GM04504 (cell line): Measurements from ENCODE around the gene JUND.

Source experiments
- DNase-seq: peaks from one replicate; pipeline ENCODE4 v3.0.0-alpha.2; 2012; ENCODE audit warnings: low read depth

Gene JUND

DNA sequence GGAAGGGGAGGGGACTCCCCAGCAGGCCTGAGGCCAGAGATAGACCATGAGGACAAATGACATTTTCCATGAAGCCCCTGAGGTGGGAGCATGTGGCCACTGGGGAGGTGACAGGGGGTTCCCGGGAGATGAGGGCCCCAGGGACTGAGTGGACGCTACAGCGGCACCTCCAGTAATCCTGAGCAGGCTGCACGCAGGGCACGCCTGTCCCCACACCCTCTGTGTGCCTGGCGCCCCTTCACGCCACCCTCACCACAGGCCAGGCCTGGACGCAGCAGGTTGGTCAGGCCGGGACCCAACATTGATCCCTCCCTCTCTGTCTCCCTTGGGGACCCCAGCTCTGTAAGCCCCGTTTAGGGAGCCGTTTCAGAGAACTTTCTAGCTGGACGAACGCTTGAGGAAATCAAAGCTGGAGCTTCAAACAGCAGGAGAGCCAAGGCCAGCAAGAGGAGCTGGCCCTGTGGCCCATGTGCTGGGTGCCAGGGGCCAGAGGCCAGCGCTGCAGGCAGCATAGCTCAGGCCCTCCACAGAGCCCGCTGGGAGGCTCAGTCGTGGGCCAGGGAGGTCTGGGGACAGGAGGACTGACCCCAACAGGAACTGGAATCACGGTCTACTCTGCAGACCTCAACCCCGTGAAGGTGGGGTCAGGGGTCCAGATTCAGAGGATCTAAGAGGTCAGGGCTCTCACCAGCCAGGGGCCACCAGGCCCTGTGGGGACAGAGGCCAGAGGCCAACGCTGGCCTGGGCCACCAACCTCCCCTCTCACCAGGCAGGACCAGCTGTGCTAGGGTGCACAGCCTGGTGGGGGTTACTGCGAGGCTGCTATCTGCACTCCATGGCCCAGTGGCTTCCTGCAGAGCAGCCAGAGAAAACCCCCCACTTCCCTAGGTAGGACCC lies 26.9 kb upstream of the JUND start:
- DNase-seq = no peak

DNA sequence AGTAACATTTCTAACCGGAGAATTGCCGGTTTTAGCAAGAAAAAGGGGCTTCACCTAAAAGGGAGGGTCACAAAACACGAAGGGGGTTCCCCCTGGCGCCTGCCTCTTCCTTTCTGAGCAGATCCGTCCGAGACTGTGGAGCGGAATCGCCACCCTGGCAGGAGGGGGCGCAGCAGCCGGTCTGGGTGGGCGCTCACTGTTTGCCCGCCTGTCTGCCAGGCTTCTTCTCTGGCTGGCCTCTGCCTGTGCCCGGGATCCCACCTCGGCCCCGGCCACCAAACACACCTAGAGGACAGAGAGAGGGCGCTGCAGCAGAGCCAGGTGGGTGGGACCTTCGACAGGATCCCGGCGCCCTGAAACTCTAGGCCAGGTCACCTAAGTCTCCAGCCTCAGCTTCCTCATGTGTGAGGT lies 25.9 kb upstream of the JUND start:
- no peak for DNase-seq

DNA sequence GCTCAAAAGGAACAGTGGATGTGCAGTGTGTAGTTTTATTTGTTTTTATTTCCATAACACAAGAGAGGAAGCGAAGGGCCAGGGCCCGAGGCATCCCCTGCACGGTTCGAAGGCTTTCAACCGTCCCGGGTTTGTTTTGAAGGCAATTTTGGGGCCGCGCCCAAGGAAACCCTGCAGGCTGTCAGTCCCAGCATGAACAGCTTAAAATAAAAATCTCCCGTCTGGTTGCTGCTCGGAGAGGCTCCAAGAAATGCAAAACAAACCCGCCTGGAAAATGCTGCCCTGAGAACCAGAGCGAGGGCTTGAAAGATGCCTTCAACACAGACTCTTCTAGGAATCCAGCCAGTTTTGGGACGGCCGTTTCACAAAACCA lies 25.5 kb upstream of the JUND start:
- no peak for DNase-seq

DNA sequence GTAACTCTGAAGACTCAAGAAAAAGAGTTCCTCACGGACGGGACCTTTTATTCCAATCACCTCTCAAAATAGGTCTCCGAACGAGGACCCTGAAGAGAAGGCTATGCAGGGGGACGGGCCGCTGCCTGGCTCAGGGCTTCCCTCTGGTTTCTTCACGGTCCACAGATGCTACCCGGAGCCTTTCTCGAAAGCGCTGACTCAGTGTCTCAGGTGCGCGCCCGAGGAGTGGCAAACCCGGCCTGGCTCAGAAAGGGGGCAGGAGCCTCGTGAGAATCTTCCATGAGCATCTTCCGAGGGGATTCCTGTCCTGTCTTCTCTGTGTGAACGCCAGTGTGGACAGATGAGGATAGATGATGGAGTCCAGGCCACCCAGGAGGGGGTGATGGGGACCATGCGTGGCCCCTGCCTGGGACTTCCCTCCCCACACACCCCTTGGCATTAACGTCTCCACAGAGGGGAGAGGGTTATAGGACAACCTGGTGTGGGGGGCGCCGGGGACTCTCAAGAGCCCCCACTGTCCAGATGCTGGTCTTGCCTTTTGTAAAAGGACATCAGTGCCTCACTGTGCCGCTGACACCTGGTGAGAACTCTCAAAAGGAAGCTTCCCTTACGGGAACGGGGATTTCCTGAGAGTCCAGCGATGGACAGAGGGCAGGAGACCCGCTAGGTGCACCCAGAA lies 24.9 kb upstream of the JUND start:
- DNase-seq = no peak

DNA sequence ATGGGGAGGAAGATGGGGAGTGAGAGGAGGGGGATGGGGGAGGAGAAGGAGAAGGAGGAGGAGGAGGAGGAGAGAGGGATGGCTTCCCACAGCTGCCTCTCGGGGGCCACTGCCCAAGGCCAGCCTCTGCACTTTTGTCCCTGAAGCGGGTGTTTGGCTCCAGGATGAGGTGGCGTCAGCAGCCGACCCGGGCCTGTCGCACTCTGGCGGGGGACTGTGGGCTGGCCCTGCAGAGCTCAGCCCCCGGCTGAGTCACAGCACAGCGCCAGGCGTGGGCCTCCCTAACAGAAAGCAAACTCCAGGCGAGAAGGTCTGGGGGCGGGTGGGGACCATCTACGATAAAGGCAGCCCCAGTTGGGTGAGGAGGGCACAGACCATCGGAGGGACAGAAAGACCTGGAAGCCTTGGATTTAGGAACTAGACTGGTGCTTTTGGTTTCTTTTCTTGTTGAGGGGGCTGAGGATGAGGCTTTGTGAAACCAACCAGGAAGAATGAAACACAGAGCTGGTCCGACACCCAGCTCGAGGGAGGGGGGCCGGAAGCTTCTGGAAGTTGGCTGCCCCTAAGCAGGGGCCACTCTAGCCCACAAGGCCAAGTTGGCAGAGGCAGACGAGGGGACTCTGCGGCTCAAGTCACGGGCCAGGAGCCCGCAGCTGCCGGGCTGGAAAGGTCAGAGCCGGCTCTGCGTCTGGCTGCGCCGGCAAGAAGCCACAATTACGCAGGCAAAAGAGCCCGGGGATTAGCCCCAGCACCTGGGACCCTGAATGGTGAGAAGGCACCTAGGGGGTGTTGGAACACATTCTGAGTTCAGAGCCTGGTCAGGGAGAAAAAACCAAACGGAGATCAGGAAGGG lies 23.3 kb upstream of the JUND start:
- peak; percentile 71 for DNase-seq

DNA sequence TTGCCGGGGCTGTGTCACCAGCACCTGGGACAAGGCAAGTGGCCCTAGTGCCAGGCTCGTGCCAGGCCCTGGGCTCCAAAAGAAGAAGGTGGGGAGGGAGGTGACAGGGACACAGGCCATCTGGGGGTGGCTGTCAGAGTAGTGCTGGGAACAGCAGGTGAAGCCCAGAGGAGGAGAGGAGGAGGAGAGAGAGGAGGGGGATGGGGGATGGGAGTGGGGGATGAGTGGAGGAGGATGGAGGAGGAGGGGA lies 22.7 kb upstream of the JUND start:
- no peak for DNase-seq

DNA sequence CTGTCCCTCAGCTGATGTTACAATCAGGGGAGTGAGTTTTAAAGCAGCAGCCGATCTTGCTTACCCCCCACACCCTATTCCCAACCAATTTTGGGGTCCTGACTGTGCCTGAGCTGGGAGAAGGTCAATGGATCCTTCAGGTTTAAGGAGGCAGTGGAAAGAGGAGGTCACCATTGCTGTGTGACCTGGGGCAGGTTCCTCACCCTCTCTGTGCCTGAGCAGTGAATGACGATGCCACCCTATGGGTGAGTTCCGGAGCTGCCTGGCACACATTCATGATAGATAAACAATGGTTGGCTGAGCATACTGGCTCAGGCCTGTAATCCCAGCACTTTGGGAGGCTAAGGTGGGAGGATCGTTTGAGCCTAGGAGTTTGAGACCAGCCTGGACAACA lies 20.3 kb upstream of the JUND start:
- no peak for DNase-seq

DNA sequence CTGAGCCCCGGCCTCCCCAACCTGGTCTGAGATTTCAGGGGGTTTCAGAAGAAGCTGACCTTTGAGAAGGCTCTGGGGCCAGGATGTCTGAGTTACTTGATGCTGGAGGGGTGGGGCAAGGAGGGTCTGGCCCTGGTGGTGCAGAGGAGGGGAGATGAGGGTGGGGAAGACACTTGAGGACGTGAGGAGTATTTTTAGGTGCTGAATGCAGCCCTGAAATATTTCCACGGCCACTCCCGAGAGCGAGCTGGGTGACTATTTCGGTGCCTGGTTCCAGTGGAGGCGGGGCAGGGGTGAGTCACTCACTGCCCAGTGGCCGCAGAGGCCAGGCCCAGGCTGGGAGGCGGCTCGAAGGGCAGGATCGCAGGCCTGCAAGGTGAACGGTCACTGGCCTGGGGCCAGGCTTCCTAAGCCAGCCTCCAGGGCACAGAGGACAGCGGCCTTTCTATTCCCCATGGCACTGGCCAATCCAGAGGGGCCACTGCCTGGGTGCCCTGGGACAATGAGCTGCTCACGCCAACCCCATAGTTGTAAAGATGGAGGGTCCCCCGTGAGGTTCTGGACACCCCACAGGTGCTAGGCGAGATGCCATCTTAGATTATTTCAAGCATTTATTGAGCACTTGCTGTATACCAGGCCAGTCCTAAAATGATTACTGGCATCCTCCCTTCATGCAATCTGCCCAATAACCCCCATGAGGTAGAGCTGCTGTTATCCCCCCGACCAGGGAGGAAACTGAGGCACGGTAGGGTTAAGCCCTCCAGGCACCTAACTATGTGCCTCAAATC lies 19.7 kb upstream of the JUND start:
- no peak for DNase-seq

DNA sequence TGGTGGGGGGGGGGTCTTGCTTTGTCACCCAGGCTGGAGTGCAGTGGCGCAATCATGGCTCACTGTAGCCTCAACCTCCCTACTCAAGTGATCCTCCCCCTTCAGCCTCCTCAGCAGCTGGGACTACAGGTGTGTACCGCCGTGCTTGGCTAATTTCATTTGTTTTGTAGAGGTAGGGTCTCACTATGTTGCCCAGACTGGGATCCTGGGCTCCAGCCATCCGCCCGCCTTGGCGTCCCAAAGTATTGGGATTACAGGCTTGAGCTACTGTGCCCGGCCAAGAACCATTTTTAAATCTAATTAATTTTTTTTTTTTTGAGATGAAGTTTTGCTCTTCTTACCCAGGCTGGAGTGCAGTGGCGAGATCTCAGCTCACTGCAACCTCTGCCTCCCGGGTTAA lies 18.2 kb upstream of the JUND start:
- DNase-seq = no peak

DNA sequence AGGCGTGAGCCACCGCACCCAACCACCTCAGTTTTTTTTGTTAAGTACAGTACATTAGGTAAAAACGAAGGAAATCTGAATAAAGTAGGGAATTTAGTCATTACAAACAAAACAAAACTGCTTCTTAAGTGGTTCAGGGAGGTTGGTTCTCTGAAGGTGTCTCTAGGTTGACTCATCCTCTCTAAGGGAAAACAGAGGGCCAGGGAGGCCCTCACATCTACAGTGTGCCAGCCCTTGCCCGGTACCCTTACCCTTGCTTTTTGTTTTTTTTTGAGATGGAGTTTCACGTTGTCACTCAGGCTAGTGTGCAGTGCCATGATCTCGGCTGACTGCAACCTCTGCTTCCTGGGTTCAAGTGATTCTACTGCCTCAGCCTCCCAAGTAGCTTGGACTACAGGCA lies 17.2 kb upstream of the JUND start:
- DNase-seq = no peak

DNA sequence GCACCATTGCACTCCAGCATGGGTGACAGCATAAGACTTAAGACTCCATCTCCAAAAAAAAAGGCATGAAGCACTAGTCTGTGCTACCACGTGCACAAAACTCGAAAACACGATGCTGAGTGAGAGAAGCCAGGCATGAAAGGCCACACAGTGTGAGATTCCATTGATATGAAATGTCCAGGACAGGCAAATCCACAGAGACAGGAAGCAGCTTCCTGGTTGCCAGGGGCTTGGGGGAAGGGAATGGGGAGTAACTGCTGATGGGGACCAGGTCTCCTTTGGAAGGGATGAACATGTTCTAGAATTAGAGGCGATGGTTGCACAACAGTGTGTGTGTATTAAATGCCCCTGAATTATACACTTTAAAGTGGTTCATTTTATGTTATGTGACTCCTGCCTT lies 15.9 kb upstream of the JUND start:
- DNase-seq = no peak

DNA sequence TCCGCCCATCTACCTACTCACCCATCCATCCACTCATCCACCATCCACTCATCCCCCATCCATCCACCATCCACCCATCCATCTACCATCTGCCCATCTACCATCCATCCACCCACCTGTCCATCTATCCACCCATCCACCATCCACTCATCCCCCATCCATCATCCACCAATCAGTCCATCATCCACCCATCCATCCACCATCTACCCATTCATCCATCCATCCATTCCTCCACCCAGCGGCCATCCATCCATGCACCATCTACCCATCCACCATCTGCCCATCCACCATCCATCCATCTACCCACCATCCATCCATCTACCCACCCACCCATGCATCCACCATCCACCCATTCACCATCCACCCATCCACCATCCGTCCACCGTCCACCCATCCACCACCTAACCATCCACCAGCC lies 13.6 kb upstream of the JUND start:
- no peak for DNase-seq

DNA sequence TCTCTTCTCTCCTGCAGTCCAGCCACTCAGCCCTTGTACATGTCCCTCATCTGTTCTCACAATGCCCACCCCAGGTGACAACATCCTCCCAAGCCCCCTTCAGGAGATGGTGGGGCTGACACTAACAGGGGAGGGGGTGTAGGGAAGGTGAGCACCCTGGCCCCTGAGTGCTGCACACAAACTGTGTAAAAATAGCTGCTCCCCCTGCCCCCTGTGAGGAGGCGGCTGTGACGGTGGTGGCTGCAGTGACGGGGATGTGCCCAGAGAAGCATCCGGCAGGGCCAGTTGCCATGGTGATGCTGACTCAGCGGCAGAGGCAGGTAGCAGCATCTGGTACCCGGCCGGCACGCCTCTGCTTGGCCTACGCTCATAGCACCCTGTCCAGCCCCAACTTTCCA lies 13.0 kb upstream of the JUND start:
- DNase-seq = no peak

DNA sequence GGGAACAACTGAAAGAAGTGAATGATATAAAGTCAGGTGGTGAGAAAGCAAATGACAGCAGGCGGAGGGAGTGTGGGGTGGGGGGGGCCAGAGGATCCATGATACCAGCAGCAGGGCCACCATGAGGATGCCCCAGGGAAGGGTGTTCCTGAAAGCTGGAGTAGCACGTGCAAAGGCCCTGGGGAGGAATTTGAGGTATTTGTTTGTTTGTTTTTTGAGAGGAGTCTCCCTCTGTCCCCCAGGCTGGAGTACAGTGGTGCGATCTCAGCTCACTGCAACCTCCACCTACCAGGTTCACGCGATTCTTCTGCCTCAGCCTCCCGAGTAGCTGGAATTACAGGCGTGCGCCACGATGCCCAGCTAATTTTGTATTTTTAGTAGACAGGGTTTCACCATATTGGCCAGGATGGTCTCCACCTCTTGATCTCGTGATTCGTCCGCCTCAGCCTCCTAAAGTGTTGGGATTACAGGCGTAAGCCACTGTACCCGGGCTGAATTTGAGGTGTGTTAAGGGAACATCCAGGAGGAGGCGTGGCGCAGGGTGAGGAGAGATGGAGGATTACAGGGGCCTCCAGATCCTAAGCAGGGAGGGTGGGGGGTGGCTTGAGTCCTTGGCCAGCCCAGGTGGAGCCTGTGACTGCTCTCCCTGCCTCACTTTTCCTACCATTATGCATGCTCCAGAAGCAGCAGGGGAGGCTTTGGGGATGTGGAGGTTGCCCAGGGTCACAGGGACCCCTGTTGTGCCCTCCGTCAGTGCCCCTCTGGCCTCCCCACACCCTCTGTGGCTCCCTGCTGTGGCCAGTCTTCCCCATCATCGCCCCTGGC lies 12.4 kb upstream of the JUND start:
- DNase-seq = no peak

DNA sequence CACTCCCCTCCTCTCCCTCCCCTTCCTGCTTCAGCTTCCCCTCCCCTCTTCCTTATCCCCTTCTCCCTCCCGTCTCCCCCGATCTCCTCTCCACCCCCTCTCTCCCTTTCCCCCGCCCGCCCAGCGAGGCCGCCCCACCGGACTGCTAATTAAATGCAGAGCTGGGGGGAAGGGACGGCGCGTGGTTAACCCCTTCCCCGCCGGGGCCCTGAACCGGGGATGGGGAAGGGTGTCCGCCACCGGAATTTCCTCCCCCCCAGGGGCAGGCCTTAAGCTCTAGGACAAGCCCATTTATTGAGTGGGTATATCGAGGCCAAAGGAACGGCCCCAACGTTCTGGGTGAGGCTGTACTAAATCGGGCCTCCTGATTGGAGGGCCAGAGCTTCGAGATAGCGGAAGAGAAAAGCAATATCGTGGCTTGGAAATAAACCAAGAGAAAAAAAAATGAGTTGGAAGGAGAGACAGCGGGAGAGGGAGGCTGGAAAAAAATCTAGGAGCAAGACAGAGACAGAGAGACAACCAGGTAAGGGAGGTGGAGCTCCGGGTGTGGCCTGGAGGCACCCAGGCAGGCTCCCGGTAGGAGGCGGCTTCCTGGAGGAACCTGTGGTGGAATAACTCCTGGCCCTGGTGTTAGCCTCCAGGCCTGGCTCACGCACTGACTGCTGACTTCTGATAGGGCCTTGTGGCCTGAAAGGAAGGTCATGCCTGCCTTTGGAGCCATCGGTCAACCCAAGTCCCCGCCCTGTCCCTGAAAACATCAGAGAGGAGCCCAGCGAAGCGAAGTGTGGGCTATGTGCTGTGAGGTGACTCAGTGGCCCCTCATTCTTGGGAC lies 11.6 kb upstream of the JUND start:
- DNase-seq = no peak

DNA sequence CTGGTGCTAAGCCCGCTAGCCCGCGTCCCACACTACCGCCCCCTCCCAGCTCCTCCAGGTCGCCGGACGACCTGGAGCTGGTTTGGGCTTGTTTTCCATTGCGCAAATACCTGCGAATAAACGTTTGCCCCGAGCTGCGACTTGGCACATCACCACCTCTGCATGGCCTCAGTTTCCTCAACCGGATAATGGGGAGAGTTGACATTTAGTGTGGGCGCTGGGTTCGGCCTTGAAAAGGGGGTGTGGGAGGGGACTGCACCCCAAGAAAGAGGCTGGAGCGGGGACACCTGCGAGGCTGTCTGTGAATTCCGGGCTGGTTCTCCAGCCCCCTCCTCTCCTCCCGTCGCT lies 11.0 kb upstream of the JUND start:
- no peak for DNase-seq

DNA sequence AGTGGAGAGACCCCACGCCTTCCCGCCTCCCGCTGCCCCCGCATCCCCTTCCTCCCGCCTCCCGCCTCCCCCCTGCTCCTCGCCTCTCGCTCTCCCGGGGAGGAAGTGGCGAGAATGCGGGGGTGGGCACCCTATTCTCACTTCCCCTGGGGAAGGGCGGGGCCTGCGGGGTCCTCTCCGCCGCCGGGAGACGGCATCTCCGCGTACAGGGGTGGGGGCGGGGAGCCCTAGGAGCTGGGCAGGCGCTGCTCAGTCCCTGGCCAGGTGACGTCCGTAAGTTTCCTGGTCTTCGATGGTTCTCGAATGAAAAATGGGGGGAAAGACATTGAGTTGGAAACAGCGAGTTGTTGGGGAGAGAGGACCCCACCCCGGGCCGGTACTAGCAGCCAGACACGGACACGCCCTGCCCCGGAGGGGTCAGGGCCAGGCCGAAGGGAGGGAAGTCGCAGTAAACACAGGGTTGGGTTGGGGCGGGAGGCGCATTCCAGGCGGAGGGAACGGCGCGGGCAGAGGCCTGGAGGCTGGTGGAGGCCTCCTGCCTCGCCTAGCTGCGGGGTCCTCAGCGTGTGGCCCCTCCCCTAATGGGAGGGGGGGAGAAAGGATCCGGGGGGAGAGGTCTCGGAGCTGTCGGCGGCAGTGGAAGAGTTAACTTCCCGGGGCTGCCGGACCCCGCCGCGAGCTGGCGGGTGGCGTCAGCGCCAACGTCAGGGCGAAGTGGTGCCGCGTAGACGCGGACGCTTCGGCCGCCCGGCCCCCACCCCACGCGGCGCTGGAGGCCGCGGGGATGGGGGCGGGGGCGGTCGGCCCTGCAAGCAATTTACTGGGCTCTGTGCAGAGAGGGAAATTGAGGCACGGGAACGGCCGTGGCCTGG lies 10.4 kb upstream of the JUND start:
- DNase-seq = no peak

DNA sequence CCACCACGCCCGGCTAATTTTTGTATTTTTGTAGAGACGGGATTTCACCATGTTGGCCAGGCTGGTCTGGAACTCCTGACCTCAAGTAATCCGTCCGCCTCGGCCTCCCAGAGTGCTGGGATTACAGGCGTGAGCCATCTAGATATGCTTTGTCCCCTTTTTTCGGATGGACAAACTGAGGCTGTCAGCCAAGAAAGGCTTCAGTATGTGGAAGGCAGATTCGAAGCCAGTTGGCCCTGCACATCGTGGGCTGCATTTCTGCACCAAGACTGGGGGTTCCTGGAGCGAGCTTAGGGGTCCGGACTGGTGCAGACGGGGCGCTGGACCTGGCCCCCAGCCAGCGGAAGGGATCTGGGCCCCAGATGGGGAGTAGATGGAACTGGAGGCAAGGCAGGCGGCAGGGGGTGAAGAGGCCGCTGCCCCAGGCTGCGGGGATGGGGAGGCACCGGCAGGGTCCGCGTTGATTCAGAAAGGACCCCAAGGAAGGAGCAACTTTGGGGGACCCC lies 9.7 kb upstream of the JUND start:
- DNase-seq = no peak

DNA sequence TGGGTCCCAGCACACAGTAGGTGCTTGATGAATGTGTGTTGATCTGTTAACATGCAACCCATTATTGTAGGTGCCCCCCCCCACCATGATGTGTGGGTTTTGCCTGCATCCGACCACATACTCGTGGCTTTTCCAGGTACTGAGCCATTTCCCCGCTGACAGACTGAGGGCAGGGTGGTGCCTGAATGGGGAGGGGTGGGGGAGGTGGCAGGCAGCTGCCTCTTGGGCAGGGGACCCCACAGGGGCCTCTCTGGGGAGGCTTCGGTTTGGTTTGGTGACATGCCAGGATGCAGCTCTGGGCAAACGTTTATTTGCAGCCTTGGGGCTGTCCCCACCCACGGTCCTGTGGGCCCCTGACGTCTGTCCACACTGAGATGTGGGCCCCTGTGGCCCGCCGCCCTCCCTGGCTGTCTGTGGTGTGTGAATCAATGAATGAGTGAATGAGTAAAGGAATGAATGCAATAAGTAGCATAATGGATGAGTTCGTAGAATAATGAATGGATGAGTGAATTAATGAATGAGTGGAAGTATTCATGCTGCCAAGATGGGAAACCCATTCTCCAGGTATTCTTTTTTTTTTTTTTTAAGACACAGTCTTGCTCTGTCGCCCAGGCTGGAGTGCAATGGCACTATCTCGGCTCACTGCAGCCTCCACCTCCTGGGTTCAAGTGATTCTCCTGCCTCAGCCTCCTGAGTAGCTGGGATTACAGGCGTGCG lies 9.0 kb upstream of the JUND start:
- no peak for DNase-seq
